ENCODE data around the gene ARHGAP26.

Gene ARHGAP26

GRCh38 chr5:143132739-143133138 lies 362.6 kb downstream of the ARHGAP26 start:
- DNase-seq: no peak

GRCh38 chr5:143133721-143134120 lies 363.5 kb downstream of the ARHGAP26 start:
- DNase-seq: no peak

GRCh38 chr5:143134269-143134668 lies 364.1 kb downstream of the ARHGAP26 start:
- DNase-seq: no peak

- no peak for DNase-seq
Measured at GRCh38 chr5:143134900-143135299, 364.7 kb downstream of the ARHGAP26 start.

DNA sequence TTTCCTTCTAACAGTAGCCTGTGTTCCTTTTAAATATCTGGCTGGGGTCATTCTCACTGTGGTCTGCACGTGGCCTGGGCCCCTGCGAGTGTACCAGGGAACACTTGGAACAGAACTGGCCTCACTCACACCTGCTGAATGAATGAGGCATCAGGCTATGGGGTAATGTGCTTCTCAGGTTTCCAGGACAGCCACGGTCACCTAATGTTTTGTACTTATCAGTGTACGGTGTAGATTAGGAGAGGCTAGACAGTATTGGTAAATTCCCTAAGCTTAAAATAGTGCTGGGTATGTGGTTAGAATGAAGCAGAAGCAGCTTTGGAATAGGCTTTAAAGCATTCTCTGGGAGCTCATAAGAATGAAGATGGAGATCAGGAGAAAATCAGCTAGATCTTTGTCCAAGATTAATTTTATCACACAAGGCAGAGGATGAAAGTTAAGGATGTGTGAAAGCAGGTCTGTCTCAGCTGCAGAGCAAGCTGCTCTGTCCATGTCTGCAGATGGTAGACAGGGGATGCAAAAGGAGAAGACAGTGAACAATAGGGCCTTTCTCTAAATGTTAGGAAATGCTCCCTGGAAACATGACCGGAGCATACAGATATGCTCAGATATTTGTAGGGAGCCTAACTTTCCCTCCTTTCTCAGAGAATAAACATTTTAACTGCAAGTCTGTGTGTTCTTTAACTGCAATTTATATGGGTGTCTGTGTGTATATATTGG lies 365.8 kb downstream of the ARHGAP26 start:
- peak; percentile 48 for DNase-seq

GRCh38 chr5:143138839-143139238 lies 368.7 kb downstream of the ARHGAP26 start:
- no peak for DNase-seq

GRCh38 chr5:143139585-143139984 lies 369.4 kb downstream of the ARHGAP26 start:
- peak; percentile 91 for DNase-seq

- no peak for DNase-seq
Measured at GRCh38 chr5:143140492-143141203, 370.5 kb downstream of the ARHGAP26 start.

DNA sequence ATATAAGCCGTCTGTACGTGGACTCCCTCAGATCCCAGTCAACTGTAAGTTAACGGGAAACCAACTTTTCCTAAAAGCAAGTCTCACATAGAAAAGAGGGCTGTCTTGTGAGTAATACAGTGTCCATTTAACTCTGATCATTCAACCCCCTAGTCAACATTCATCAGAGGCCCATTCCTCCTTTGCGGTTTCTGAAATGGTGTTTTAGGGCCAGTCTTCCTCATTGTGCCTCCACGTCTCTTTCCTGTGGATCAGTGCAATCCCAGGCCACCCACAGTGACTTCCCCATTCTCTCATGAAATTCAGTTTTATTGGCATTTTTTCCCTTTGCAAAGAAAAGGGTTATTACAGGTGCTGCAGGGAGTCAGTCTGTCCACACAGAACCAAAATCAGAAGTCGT lies 371.5 kb downstream of the ARHGAP26 start:
- DNase-seq: no peak

GRCh38 chr5:143142596-143143435 lies 372.6 kb downstream of the ARHGAP26 start:
- no peak for DNase-seq

- DNase-seq: no peak
Measured at GRCh38 chr5:143143973-143144372, 373.8 kb downstream of the ARHGAP26 start.

DNA sequence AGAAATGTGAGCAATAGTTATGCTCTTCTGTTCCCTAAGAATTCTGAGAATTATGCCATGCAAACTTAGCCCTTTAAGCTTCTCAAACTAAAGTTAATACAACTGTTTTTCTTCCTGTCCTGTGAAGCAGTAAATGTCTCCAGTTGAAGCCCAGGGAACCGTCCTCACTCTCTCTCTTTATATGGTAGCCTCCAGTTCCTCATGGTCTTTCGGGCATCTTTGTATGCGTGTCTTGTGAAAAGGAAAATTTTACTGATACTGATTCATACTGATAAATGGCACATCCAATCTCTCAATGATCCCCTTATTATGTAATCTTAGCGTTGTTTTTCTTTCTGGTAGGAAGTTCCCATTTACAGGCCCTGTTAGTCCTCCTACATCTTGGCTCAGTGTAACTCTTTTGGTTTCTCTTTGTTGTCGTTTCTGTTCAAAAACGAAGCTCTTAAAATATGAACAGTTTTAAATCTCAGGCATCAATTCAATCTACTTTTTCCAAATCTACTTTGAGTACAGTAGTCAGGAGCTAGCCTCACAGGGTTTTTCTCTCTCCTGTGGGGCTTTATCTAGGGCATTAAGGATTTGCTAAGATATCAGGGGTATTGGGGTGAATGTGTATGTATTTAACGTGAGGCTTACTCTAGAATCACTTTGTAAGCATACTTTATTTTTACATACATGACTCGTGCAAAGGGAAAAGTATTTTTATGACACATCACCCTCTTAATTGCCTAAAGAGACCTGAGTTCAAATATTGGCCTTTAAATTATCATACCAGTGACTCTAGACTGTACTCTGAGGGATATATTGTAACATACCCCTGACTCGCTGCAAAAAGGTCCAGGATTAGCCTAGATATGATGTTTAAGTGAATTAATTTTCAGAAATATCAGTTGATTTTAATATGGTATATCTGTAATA lies 375.3 kb downstream of the ARHGAP26 start:
- DNase-seq: no peak

DNA sequence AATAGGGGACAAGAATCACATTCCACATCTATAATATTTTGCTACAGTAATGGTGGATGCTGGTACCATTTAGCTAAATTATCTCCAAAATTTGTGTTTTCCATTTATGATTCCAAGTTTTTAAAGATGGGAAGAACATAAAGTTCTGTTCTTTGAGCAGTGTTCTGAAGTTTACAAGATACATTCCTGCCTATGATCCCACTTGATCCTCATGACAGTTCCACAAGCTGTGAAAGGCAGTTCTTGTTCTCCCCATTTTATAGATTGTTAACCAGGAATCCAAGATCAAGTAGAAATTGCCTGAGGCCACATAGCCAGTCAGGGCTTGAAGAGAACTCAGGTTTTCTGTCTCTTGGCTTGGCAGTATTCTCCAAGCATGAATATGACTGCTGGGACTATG lies 376.0 kb downstream of the ARHGAP26 start:
- DNase-seq: no peak

GRCh38 chr5:143147383-143147782 lies 377.2 kb downstream of the ARHGAP26 start:
- DNase-seq: no peak

DNA sequence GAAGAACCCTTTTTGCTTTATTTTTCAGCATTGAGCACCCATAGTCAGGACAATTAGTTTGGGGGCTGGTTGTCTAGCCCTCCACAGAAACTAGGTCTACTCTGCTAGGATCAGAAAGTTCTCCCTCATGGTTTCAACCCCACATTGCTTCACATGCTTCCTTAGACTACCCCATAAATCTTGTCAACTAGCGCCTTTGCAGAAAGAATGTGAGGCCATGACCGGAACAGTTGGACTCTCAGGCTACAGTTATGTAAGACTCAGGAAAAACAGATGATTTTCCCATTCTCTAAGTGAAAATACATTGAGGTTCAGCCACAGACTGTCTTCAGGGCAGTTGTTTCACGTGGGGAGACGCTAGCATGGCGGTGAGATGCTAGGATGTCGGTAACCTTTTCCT lies 377.7 kb downstream of the ARHGAP26 start:
- no peak for DNase-seq

GRCh38 chr5:143148771-143149170 lies 378.6 kb downstream of the ARHGAP26 start:
- DNase-seq: no peak

- DNase-seq: no peak
Measured at GRCh38 chr5:143149759-143150158, 379.6 kb downstream of the ARHGAP26 start.

GRCh38 chr5:143151056-143151700 lies 381.0 kb downstream of the ARHGAP26 start:
- no peak for DNase-seq

DNA sequence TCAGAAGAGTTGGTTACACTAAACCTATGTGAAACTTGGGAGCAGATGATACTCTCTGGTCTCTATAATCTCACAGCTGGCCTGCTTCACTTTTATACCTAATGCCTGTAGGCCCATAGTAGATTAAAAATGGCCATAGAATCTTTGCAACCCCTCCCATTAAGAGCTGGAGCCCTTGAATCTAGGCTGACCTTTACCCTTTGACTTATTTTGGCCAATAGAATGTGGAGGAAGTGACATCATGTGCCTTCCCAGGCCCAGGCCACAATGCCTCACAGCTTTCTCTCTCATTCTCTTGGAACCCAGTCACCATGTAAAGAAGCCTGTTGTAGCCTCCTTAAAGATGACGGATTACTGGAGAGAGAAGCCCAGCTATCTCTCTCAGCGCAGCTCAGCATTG lies 382.3 kb downstream of the ARHGAP26 start:
- no peak for DNase-seq

DNA sequence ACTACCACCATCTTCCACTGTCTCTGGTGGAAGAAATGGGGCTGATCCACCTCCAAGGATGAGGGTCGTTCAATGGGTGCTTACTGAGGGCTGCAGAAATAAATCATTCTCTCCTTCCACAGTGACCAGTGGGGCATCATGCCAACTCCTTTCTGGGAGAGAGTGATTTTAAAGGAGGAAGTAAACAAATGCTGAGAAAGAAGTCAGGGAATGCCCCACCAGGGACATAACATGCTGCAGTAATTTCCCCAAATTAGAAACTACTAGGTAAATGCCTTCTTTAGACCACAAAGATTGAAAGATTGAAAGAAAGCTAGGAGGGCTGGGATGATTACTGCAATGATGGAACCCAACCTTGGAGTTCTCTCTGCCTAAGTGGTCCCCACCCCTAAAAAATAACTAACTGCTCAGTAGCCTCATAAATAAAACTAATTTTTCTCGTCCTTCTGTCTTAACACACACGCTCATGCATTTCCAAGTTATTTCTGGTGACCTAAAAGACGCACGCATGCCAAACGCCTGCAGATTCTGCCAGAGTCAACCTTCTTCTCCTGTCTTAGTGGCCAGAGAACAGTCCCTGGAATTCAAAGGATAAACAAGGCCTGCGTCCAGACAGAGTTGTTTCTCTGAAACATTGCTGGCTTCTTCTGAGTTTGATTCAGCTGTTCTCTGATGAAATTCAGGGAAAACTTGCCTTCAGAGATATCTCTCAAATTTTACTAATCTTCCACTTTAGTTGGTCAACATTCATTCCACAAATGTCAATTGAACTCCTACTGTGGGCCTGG lies 383.3 kb downstream of the ARHGAP26 start:
- DNase-seq: no peak
